HepG2 (cell line): ENCODE data around the gene HOXB4. TPM values are rescaled to one million over a fixed set of nuclear protein-coding genes. Genes with fewer than 3 reads are reported as not detected.
A peak's percentile ranks its signal among the peaks of the same experiment; 100 is the strongest.

Experiments used
- CCDC6 ChIP-seq: sonication (generic); formaldehyde crosslinking; IDR thresholded peaks from 2 replicates; pipeline ENCODE4 v1.8.1; 2022; ENCODE audit warnings: mild to moderate bottlenecking, missing genetic modification reagents, moderate library complexity
- CENPBD1 ChIP-seq: sonication (generic); formaldehyde crosslinking; IDR thresholded peaks from 2 replicates; pipeline ENCODE4 v1.8.0; 2022; ENCODE audit warnings: missing genetic modification reagents, low read depth, mild to moderate bottlenecking, borderline replicate concordance
- CTCF ChIP-seq: sonication (generic); formaldehyde crosslinking; IDR thresholded peaks from 2 replicates; pipeline ENCODE4 v1.5.0; 2020; ENCODE audit warnings: mild to moderate bottlenecking, missing genetic modification reagents, moderate library complexity
- FIP1L1 ChIP-seq: fragments of 200-400 bp; formaldehyde crosslinking; IDR thresholded peaks from 2 replicates; pipeline ENCODE4 v1.6.1; 2018; ENCODE audit warnings: low read depth, mild to moderate bottlenecking, low read length, moderate library complexity, borderline replicate concordance; ENCODE audit not compliant: insufficient read depth
- KAT7 ChIP-seq: IDR thresholded peaks from 2 replicates; pipeline ENCODE4 v1.6.1; 2018; ENCODE audit warnings: borderline replicate concordance, missing compliant biosample characterization
- NR3C1 ChIP-seq: sonication (generic); formaldehyde crosslinking; IDR thresholded peaks from 2 replicates; pipeline ENCODE4 v1.4.0; 2020; ENCODE audit warnings: missing genetic modification reagents
- RFXANK ChIP-seq: IDR thresholded peaks from 2 replicates; pipeline ENCODE4 v1.6.1; 2016
- SKI ChIP-seq: fragments of 450-650 bp; IDR thresholded peaks from one replicate; pipeline ENCODE4 v1.6.1; 2018; ENCODE audit warnings: mild to moderate bottlenecking; ENCODE audit not compliant: partially characterized antibody
- ZFP82 ChIP-seq: sonication (generic); formaldehyde crosslinking; IDR thresholded peaks from 2 replicates; pipeline ENCODE4 v1.5.1; 2020; ENCODE audit warnings: mild to moderate bottlenecking, missing genetic modification reagents, borderline replicate concordance
- ZKSCAN5 ChIP-seq: sonication (generic); formaldehyde crosslinking; IDR thresholded peaks from 2 replicates; pipeline ENCODE4 v1.5.1; 2020; ENCODE audit warnings: mild to moderate bottlenecking, missing genetic modification reagents
- ZNF12 ChIP-seq: sonication (generic); formaldehyde crosslinking; IDR thresholded peaks from 2 replicates; pipeline ENCODE4 v1.5.0; 2020; ENCODE audit warnings: missing genetic modification reagents
- ZNF235 ChIP-seq: sonication (generic); formaldehyde crosslinking; IDR thresholded peaks from 2 replicates; pipeline ENCODE4 v1.8.1; 2023; ENCODE audit warnings: mild to moderate bottlenecking, missing genetic modification reagents, borderline replicate concordance
- ZNF331 ChIP-seq: sonication (generic); formaldehyde crosslinking; IDR thresholded peaks from 2 replicates; pipeline ENCODE4 v1.4.0; 2020; ENCODE audit warnings: missing genetic modification reagents
- ZNF556 ChIP-seq: sonication (generic); formaldehyde crosslinking; IDR thresholded peaks from 2 replicates; pipeline ENCODE4 v1.4.0; 2020; ENCODE audit warnings: mild to moderate bottlenecking, missing genetic modification reagents, borderline replicate concordance
- ZNF564 ChIP-seq: sonication (generic); formaldehyde crosslinking; IDR thresholded peaks from 2 replicates; pipeline ENCODE4 v1.8.1; 2023; ENCODE audit warnings: mild to moderate bottlenecking, missing genetic modification reagents
- ZNF577 ChIP-seq: sonication (generic); formaldehyde crosslinking; IDR thresholded peaks from 2 replicates; pipeline ENCODE4 v1.4.0; 2020; ENCODE audit warnings: mild to moderate bottlenecking, low read depth, missing genetic modification reagents, borderline replicate concordance
- polyA plus RNA-seq, 8 experiments: library from polyadenylated mRNA; depleted of rRNA in 3 of 8; stranded (reverse) in 7 of 8; unstranded in 1 of 8; fragments of >200 nt; fragmentation: Illumina TruSeq in 4 of 8; extraction: Trizol in 4 of 8; gene quantifications; 2 replicates each; pipeline versions ENCODE4 v1.2.1 to v1.2.3, GENCODE V29; 2011 to 2016; ENCODE audit warnings: low read depth in 4 of 8, missing spikeins in 1 of 8, mixed read lengths in 1 of 8; ENCODE audit not compliant: insufficient read depth in 1 of 8
- total RNA-seq, 5 experiments: library from RNA; depleted of rRNA; stranded (reverse); fragments of >200 nt; fragmentation: Illumina TruSeq; extraction: Trizol; gene quantifications; 2 replicates each; pipeline ENCODE4 v1.2.3, GENCODE V29; 2016; ENCODE audit warnings: low read depth in 1 of 5
- TF ChIP-seq, protein P1 (sequence below): IDR thresholded peaks from 2 replicates; pipeline ENCODE4 v1.6.1; 2016; ENCODE audit warnings: low read depth, missing genetic modification reagents, missing compliant biosample characterization
- TF ChIP-seq, protein P2 (sequence below): sonication (generic); formaldehyde crosslinking; IDR thresholded peaks from 2 replicates; pipeline ENCODE4 v1.4.0; 2020; ENCODE audit warnings: missing genetic modification reagents, mild to moderate bottlenecking, borderline replicate concordance

The HOXB4 gene
- total and polyA plus RNA-seq, 2 of the 13 experiments (the other 11 are each of a cell fraction or from before 2014, with no cell fraction given): not detected

GRCh38 chr17:48593840-48594537, 15.8 kb upstream of the HOXB4 start (continued):
- TF ChIP-seq, protein P1, sequence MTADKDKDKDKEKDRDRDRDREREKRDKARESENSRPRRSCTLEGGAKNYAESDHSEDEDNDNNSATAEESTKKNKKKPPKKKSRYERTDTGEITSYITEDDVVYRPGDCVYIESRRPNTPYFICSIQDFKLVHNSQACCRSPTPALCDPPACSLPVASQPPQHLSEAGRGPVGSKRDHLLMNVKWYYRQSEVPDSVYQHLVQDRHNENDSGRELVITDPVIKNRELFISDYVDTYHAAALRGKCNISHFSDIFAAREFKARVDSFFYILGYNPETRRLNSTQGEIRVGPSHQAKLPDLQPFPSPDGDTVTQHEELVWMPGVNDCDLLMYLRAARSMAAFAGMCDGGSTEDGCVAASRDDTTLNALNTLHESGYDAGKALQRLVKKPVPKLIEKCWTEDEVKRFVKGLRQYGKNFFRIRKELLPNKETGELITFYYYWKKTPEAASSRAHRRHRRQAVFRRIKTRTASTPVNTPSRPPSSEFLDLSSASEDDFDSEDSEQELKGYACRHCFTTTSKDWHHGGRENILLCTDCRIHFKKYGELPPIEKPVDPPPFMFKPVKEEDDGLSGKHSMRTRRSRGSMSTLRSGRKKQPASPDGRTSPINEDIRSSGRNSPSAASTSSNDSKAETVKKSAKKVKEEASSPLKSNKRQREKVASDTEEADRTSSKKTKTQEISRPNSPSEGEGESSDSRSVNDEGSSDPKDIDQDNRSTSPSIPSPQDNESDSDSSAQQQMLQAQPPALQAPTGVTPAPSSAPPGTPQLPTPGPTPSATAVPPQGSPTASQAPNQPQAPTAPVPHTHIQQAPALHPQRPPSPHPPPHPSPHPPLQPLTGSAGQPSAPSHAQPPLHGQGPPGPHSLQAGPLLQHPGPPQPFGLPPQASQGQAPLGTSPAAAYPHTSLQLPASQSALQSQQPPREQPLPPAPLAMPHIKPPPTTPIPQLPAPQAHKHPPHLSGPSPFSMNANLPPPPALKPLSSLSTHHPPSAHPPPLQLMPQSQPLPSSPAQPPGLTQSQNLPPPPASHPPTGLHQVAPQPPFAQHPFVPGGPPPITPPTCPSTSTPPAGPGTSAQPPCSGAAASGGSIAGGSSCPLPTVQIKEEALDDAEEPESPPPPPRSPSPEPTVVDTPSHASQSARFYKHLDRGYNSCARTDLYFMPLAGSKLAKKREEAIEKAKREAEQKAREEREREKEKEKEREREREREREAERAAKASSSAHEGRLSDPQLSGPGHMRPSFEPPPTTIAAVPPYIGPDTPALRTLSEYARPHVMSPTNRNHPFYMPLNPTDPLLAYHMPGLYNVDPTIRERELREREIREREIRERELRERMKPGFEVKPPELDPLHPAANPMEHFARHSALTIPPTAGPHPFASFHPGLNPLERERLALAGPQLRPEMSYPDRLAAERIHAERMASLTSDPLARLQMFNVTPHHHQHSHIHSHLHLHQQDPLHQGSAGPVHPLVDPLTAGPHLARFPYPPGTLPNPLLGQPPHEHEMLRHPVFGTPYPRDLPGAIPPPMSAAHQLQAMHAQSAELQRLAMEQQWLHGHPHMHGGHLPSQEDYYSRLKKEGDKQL (CRISPR knock-in tag): no peak
- TF ChIP-seq NR3C1: no peak
- TF ChIP-seq ZFP82 (CRISPR knock-in tag): no peak
- TF ChIP-seq SKI: no peak
- no peak for TF ChIP-seq FIP1L1
- TF ChIP-seq, protein P2, sequence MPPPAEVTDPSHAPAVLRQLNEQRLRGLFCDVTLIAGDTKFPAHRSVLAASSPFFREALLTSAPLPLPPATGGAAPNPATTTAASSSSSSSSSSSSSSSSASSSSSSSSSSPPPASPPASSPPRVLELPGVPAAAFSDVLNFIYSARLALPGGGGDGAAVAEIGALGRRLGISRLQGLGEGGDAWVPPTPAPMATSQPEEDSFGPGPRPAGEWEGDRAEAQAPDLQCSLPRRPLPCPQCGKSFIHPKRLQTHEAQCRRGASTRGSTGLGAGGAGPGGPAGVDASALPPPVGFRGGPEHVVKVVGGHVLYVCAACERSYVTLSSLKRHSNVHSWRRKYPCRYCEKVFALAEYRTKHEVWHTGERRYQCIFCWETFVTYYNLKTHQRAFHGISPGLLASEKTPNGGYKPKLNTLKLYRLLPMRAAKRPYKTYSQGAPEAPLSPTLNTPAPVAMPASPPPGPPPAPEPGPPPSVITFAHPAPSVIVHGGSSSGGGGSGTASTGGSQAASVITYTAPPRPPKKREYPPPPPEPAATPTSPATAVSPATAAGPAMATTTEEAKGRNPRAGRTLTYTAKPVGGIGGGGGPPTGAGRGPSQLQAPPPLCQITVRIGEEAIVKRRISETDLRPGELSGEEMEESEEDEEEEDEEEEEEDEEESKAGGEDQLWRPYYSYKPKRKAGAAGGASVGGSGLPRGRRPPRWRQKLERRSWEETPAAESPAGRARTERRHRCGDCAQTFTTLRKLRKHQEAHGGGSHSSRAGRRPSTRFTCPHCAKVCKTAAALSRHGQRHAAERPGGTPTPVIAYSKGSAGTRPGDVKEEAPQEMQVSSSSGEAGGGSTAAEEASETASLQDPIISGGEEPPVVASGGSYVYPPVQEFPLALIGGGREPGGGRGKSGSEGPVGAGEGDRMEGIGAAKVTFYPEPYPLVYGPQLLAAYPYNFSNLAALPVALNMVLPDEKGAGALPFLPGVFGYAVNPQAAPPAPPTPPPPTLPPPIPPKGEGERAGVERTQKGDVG (CRISPR knock-in tag): no peak
- no peak for TF ChIP-seq ZNF577
- no peak for TF ChIP-seq KAT7 (CRISPR knock-in tag)
- no peak for TF ChIP-seq ZNF564
- TF ChIP-seq CENPBD1: no peak
- no peak for TF ChIP-seq ZNF12
- no peak; the same call in 1 of the 2 replicates for TF ChIP-seq ZNF331
- TF ChIP-seq RFXANK (CRISPR knock-in tag): no peak
- peak; percentile 92 for TF ChIP-seq CTCF
- no peak for TF ChIP-seq ZNF556 (CRISPR knock-in tag)
- no peak for TF ChIP-seq ZKSCAN5 (CRISPR knock-in tag)
- no peak for TF ChIP-seq CCDC6 (CRISPR knock-in tag)
- TF ChIP-seq ZNF235 (CRISPR knock-in tag): no peak
